Stimulated activated CD8-positive, alpha-beta memory T cell treated with anti-CD3 and anti-CD28 coated beads, Interleukin-12 subunit alpha, Interleukin-12 subunit beta, amount 100 ng/mL, for 24 hours (primary cell): ENCODE data around the gene SNX1.
"Not testable (repeated sequence)": the region's sequence is repeated elsewhere in the genome, so short reads cannot be mapped to it uniquely, and the experiment has no call there.

ENCODE experiments used
- DNase-seq: peaks from one replicate; pipeline ENCODE4 v3.0.0-alpha.2; 2020; ENCODE audit errors: extremely low read depth

Gene SNX1

GRCh38 chr15:64072812-64073211, 23.0 kb upstream of the SNX1 start:
- no peak for DNase-seq

GRCh38 chr15:64073496-64073895, 22.3 kb upstream of the SNX1 start:
- DNase-seq, result not testable (repeated sequence)

DNA sequence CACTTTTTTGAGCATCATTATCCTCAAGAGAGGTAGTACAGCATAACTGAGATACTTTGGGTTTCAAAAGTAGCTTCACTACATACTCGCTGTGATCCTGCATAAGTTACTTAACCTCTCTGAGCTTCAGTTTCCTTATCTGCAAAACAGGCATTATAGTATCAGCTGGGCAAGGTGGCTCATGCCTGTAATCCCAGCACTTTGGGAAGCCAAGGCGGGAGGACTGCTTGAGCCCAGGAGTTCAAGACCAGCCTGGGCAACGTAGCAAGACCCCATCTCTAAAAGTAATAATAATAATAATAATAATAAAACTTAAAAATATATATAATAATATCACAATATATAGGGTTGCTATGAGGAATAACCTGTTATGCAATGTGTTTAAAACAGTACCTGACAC, 13.0 kb upstream of the SNX1 start:
- DNase-seq, result no peak

DNA sequence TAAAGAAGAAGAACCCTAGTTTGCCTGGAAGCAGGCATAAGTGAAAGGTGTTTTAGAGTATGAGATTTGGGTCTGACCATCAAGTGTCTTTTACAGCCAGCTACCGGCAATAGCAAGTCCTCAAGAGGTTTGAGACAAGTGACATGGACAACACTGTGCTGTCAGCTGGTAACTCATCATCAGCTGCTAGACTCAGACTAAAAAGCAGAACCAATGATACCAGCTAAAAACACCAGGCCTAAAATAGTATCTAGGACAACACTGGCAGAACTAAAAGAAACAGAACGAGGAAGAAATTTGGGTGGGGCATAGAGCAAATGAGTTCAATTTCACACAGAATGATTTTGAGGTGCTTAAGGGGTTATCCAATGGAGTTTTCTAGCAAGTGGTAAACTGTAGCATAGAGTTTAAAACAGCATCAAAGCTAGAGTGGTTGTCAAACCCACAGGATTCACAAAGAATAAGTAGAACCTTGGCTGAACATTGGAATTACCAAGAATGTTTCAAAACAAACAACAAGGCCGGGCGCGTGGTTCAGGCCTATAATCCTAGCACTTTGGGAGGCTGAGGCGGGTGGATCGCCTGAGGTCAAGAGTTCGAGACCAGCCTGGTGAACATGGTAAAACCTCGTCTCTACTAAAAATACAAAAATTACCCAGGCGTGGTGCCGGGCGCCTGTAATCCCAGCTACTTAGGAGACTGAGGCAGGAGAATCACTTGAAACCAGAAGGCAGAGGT, 6.1 kb upstream of the SNX1 start:
- no peak for DNase-seq

- DNase-seq, result no peak
Measured at GRCh38 chr15:64090527-64090926, 5.3 kb upstream of the SNX1 start.

- DNase-seq, result no peak
Measured at GRCh38 chr15:64092075-64092820, 3.5 kb upstream of the SNX1 start.

- no peak for DNase-seq
Measured at GRCh38 chr15:64092864-64093626, 2.7 kb upstream of the SNX1 start.

DNA sequence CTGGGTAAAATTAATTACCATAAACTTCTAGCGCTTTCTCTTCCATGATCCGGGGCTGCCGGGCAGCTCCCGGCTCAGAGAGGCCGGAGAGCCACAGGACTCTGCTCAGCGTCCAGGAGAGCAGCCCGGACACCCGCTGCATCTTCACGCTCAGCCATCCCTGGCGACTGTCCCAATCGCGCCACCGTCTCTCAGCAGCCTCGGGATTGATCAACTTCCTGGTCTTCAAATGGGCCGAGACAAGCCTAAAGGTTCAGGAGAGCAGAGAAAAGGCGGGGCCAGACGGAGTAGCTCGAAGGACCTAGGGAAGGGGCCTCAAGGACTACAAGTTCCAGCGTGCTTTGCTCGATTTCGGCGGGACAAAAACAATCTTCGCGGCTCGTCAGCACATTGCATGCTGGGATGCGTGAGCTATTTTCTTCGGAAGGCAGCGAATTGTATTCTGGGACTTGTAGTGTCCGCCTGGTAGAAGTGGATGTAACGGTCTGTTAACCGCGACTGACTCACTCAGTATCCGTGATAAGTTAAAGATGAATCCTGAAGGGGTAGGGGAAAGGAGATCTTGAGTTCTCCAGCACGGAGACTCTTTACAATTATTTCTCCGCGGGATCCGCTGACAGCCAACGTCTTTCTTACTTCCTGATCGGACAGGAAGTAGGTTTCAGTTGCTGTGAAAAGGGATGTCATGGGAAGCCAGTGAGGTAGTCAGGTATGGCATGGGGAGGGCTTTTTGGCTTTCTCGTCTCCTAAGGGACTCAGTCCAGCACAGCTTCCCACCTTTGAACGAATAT, 2.0 kb upstream of the SNX1 start, which contains the start of gene CIAO2A:
Gene CIAO2A (minus strand): TSS at position 212 of the 791 bp plus-strand sequence. CDS start 70 bp downstream, at position 142.
- DNase-seq, result peak; percentile 83

GRCh38 chr15:64095431-64095794, 369 bp upstream of the SNX1 start:
- no peak for DNase-seq

DNA sequence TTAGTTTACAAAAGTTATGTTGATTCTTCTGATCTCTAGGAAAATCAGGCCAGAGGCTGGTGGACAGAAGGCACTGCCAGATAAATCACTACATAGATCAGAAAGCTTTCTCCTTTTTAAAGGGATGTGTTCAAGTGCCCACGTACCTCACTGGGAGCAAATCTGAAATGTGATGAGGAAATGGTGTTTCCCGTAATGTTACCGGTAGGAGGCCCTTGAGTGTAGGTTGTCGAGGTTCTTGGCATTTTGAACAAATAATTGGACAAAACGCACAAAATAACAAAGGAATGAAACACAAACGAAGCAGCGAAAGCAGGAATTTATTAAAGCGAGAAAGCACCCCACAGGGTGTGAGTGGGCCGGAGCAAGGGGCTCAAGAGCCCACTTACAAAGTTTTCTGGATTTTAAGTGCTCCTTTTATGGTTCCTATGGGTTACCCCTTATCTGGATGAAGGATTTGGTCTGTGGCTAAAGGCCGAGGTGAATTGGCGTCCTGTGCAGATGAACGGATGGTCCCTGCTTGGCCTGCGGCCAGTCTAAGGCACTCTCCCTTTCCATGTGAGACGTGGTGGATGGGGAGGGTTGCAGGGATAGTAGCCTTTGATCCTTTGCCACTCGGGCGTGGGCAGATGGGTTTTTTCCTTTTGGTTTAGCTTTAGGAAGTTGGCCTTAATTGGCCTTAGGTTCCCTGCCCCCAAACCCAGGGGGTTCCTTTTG, 1.0 kb downstream of the SNX1 start:
- DNase-seq, result no peak

- DNase-seq, result no peak
Measured at GRCh38 chr15:64099379-64099778, 3.6 kb downstream of the SNX1 start.

GRCh38 chr15:64100958-64101357, 5.2 kb downstream of the SNX1 start:
- DNase-seq, result no peak

GRCh38 chr15:64102497-64102896, 6.7 kb downstream of the SNX1 start:
- no peak for DNase-seq

- DNase-seq, result no peak
Measured at GRCh38 chr15:64105113-64105704, 9.4 kb downstream of the SNX1 start.

- no peak for DNase-seq
Measured at GRCh38 chr15:64107337-64107736, 11.6 kb downstream of the SNX1 start.

DNA sequence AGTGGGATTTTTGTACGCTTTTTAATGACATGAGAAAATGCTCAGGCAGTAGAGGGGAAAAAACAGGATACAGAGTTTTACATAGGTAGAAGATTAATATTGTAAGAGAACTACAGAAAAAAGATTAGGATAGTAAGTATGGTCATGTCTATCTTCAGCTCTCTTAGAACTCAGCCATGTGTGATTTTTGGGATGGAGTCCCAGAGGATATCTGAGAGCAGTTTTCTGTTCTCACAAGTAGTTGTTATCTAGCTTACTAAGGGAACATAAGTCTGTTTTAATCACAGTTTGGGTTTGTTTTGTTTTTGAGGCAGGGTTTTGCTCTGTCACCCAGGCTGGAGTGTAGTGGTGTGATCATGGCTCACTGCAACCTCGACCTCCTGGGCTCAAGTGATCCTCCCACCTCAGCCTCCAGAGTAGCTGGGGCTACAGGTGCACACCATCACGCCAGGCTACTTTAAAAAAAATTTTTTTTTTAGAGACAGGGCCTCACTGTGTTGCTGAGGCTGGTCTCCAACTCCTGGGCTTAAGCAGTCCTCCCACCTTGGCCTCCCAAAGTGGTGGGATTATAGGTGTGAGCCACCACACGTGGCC, 14.4 kb downstream of the SNX1 start:
- not testable (repeated sequence) for DNase-seq

DNA sequence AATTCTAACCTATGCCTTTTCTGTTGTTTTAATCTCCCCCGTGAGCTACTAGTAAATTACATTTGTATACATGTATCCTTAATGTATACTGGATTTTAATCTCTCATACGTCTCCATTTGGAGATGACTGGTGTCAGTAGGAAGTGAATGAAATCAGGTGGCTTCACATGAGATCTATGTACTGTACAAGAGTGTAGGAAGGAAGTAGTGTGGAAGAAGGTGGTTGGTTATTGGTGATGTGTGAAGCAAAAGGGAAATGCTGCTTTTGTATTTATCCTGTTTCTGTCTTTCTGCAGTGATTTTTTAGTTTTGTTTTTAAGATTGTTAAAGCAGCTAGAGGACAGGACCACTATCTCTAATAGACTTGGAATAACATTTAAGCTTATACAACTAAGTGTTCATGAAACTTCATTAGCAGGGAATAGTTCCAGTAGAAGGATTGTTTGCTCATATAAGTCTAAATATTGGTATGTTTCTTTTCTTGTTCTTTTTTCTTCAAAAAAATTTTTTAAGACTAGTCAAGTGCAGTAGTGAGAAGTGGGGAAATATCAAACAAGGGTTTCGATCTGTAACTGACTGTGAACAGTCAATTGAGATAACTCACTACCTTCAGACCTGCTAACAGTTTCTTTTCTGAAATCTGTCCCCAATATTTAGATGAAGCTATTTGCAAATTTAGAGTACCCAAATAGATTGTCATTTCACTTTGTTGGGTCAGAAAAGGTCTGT, 15.3 kb downstream of the SNX1 start:
- no peak for DNase-seq

DNA sequence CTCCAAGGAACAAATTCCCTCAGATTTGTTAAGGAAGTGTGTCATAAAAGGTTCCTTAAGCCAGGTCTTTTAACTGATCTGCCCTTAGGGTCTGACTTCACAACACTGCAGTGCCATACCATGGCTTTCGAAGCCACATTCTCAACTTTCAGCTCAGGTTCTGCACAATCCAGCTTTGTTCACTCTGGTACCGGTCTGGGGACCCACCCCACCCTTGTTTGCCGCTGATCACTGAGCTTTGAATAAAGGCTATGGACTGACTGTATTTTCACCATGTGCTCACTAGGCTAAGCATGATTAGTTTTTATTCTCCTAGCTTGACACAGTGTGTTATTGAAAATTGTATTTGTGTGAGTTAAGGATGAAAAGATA, 15.9 kb downstream of the SNX1 start:
- DNase-seq, result no peak

- no peak for DNase-seq
Measured at GRCh38 chr15:64112073-64112772, 16.4 kb downstream of the SNX1 start.
